Measurements from ENCODE around the gene MRPL49.

The MRPL49 gene

DNA sequence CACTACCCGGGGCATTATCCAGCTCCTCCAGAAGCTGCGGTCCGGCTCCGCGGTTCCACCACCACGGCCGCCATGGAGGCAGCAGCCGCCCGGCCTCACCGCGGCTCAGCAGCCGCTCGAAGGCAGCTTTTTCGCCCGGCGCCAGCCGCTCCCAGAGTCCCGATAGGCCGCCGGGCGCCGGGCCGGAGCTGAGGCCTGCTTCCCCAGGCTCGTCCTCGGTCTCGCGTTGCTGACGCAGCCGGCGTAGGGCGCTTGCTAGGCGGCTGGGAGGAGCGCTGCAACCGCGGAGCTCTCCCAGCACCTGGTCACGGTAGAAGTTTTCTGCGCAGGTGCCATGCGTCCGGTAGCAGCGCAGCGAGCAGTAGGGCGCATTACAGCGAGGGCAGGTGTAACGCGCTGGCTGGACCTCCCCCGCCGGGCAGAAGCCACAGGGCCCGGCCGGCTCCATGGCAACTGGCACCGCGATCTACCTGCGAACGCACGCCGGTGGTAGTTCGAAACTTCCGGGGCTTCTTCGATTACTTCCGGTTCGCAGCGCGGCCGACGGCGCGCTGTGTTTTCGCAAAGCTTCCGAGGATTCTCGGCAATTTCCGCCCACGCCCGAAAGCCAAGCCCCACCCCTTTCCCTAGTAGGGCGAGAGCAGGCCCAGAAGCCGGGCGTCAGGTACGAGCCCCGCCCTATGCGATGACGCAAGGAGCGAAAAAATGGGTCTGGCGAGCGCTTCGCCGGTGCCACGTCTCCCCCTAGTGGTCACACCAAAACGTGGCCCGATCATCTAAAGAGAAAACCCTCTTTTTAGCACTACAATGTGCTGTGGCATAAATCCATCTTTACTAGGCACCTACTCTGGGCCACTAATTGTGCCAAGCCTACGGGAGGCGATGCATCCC, 4.7 kb upstream of the MRPL49 start, which contains the start of gene ZNHIT2 (continued):
- TF ChIP-seq, protein P1, sequence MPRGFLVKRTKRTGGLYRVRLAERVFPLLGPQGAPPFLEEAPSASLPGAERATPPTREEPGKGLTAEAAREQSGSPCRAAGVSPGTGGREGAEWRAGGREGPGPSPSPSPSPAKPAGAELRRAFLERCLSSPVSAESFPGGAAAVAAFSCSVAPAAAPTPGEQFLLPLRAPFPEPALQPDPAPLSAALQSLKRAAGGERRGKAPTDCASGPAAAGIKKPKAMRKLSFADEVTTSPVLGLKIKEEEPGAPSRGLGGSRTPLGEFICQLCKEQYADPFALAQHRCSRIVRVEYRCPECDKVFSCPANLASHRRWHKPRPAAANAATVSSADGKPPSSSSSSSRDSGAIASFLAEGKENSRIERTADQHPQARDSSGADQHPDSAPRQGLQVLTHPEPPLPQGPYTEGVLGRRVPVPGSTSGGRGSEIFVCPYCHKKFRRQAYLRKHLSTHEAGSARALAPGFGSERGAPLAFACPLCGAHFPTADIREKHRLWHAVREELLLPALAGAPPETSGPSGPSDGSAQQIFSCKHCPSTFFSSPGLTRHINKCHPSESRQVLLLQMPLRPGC (tag by site-specific recombination; IDR thresholded peaks at IDR 0.05): peak; percentile 10; the same call in 1 of the 2 replicates
- peak; percentile 95 for TF ChIP-seq KLF8 (tag by site-specific recombination; IDR thresholded peaks at IDR 0.05)
- TF ChIP-seq ZNF146 (tag by site-specific recombination; IDR thresholded peaks at IDR 0.05): peak; percentile 47; the same call in 1 of the 2 replicates
- no peak for TF ChIP-seq ZFP41 (tag by site-specific recombination; IDR thresholded peaks at IDR 0.05; ENCODE audit: borderline replicate concordance)
- TF ChIP-seq ZNF391 (tag by site-specific recombination; IDR thresholded peaks at IDR 0.05; ENCODE audit: borderline replicate concordance, low read depth): peak; percentile 87
- TF ChIP-seq ZNF221 (tag by site-specific recombination; IDR thresholded peaks at IDR 0.05; ENCODE audit: borderline replicate concordance): no peak
- peak; percentile 62 for TF ChIP-seq ZNF335 (tag by site-specific recombination; conservative IDR thresholded peaks at IDR 0.05)
- TF ChIP-seq ZNF664 (tag by site-specific recombination; IDR thresholded peaks at IDR 0.05): no peak
- TF ChIP-seq YY1 (tag by site-specific recombination; IDR thresholded peaks at IDR 0.05): 0 out of 2 replicates have a peak, but pooled peaks have one; percentile 58
- TF ChIP-seq ZNF837 (tag by site-specific recombination; IDR thresholded peaks at IDR 0.05): peak; percentile 99
- peak; percentile 72; the same call in 1 of the 2 replicates for TF ChIP-seq SP7 (tag by site-specific recombination; IDR thresholded peaks at IDR 0.05)
- TF ChIP-seq ZNF561 (tag by site-specific recombination; IDR thresholded peaks at IDR 0.05; ENCODE audit: borderline replicate concordance): no peak
- TF ChIP-seq REPIN1 (tag by site-specific recombination; IDR thresholded peaks at IDR 0.05; ENCODE audit: low read depth): peak; percentile 70; the same call in 1 of the 2 replicates
- TF ChIP-seq ZNF585B (tag by site-specific recombination; IDR thresholded peaks at IDR 0.05): no peak
- TF ChIP-seq SP2 (tag by site-specific recombination; IDR thresholded peaks at IDR 0.05): peak; percentile 87
- TF ChIP-seq, protein P2, sequence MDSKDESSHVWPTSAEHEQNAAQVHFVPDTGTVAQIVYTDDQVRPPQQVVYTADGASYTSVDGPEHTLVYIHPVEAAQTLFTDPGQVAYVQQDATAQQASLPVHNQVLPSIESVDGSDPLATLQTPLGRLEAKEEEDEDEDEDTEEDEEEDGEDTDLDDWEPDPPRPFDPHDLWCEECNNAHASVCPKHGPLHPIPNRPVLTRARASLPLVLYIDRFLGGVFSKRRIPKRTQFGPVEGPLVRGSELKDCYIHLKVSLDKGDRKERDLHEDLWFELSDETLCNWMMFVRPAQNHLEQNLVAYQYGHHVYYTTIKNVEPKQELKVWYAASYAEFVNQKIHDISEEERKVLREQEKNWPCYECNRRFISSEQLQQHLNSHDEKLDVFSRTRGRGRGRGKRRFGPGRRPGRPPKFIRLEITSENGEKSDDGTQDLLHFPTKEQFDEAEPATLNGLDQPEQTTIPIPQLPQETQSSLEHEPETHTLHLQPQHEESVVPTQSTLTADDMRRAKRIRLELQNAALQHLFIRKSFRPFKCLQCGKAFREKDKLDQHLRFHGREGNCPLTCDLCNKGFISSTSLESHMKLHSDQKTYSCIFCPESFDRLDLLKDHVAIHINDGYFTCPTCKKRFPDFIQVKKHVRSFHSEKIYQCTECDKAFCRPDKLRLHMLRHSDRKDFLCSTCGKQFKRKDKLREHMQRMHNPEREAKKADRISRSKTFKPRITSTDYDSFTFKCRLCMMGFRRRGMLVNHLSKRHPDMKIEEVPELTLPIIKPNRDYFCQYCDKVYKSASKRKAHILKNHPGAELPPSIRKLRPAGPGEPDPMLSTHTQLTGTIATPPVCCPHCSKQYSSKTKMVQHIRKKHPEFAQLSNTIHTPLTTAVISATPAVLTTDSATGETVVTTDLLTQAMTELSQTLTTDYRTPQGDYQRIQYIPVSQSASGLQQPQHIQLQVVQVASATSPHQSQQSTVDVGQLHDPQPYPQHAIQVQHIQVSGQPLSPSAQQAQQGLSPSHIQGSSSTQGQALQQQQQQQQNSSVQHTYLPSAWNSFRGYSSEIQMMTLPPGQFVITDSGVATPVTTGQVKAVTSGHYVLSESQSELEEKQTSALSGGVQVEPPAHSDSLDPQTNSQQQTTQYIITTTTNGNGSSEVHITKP (tag by site-specific recombination; IDR thresholded peaks at IDR 0.05): peak; percentile 89
- TF ChIP-seq ZNF76 (tag by site-specific recombination; IDR thresholded peaks at IDR 0.05; ENCODE audit: borderline replicate concordance, low read depth): peak; percentile 59; the same call in 1 of the 2 replicates
- peak; percentile 31; the same call in 1 of the 2 replicates for TF ChIP-seq YY2 (tag by site-specific recombination; IDR thresholded peaks at IDR 0.05)
- peak; percentile 66; the same call in 1 of the 2 replicates for TF ChIP-seq ZNF324 (tag by site-specific recombination; IDR thresholded peaks at IDR 0.05)
- TF ChIP-seq, protein P3, sequence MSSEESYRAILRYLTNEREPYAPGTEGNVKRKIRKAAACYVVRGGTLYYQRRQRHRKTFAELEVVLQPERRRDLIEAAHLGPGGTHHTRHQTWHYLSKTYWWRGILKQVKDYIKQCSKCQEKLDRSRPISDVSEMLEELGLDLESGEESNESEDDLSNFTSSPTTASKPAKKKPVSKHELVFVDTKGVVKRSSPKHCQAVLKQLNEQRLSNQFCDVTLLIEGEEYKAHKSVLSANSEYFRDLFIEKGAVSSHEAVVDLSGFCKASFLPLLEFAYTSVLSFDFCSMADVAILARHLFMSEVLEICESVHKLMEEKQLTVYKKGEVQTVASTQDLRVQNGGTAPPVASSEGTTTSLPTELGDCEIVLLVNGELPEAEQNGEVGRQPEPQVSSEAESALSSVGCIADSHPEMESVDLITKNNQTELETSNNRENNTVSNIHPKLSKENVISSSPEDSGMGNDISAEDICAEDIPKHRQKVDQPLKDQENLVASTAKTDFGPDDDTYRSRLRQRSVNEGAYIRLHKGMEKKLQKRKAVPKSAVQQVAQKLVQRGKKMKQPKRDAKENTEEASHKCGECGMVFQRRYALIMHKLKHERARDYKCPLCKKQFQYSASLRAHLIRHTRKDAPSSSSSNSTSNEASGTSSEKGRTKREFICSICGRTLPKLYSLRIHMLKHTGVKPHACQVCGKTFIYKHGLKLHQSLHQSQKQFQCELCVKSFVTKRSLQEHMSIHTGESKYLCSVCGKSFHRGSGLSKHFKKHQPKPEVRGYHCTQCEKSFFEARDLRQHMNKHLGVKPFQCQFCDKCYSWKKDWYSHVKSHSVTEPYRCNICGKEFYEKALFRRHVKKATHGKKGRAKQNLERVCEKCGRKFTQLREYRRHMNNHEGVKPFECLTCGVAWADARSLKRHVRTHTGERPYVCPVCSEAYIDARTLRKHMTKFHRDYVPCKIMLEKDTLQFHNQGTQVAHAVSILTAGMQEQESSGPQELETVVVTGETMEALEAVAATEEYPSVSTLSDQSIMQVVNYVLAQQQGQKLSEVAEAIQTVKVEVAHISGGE (tag by site-specific recombination; conservative IDR thresholded peaks at IDR 0.05; ENCODE audit: low read depth): peak; percentile 93
- 0 out of 2 replicates have a peak, but pooled peaks have one; percentile 6 for TF ChIP-seq ZNF623 (tag by site-specific recombination; IDR thresholded peaks at IDR 0.05)
- 0 out of 2 replicates have a peak, but pooled peaks have one; percentile 23 for TF ChIP-seq GLIS2 (tag by site-specific recombination; IDR thresholded peaks at IDR 0.05)
- TF ChIP-seq ZNF121 (tag by site-specific recombination; IDR thresholded peaks at IDR 0.05): peak; percentile 32; the same call in 1 of the 2 replicates
- TF ChIP-seq ZIC2 (tag by site-specific recombination; IDR thresholded peaks at IDR 0.05): peak; percentile 66
- TF ChIP-seq GLI4 (tag by site-specific recombination; IDR thresholded peaks at IDR 0.05): peak; percentile 86; the same call in 1 of the 2 replicates
- peak; percentile 53 for TF ChIP-seq ZNF843 (tag by site-specific recombination; IDR thresholded peaks at IDR 0.05)
- TF ChIP-seq ZNF654 (tag by site-specific recombination; IDR thresholded peaks at IDR 0.05; ENCODE audit: low read depth): peak; percentile 84
- TF ChIP-seq KLF1 (tag by site-specific recombination; IDR thresholded peaks at IDR 0.05): peak; percentile 65; the same call in 1 of the 2 replicates
- peak; percentile 68 for TF ChIP-seq GLIS1 (tag by site-specific recombination; IDR thresholded peaks at IDR 0.05)

Data from HEK293 (cell line).